Vagina (tissue), 2 donors: ENCODE data around the gene TFF1.

Experiments
- POLR2A ChIP-seq, 2 donors: fragments of 450-650 bp; IDR thresholded peaks; one replicate each; pipeline ENCODE4 v1.6.1; 2017; ENCODE audit warnings: antibody characterized with exemption in 2 of 2, mild to moderate bottlenecking in 2 of 2, moderate library complexity in 2 of 2
- POLR2AphosphoS5 ChIP-seq, 2 donors: sonication (generic); formaldehyde crosslinking; IDR thresholded peaks; one replicate each; pipeline ENCODE4 v1.9.0; 2017; ENCODE audit warnings: antibody characterized with exemption in 2 of 2, mild to moderate bottlenecking in 2 of 2, low read depth in 1 of 2; ENCODE audit not compliant: insufficient read depth in 1 of 2
- TF ChIP-seq, protein P1 (sequence below), 3 experiments: fragments of 450-650 bp in 2 of 3; fragments of 200-600 bp in 1 of 3; sonication (generic) in 1 of 3; IDR thresholded peaks; one replicate each; pipeline ENCODE4 v1.5.1; 2017 to 2019; ENCODE audit warnings: antibody characterized with exemption in 3 of 3, mild to moderate bottlenecking in 2 of 3, moderate library complexity in 2 of 3

DNA sequence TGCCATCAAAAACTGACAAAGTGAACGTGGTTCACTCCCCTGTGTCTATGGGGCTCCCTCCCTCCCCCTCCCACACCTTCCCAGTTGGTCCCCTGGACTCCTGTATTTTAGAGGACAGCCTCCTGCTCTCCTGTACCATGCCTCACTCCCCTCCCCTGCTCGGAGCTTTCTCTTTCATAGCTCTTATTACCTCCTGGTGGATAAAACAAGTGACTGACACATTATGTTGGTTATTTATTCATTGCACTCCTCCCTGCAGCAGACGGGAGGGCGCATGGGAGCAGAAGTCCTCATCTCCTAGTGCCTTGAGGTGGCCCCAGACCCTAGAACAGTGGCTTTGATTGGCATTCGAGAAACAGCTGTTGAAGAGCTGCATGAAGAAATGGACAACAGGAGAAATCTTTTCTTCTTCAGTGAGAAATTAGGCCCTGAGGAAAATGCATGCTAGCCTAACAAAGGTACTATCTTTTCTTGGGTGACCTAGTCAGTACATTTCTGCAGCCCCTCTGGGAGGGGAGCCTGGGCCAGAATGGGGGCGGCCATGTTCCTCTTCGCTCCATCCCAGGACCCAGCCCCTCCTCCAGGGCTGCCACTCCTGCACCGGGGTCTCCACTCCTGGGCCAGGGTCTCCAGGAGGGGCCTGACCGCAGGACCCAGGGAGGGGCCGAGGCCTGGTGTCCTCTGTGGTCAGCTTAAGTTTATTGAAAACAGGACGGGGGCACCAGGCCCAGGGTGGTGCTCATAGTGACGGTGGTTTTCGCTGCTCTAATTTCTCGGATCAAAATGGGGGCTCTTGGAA is 1.2 kb upstream of the TFF1 start:
- TF ChIP-seq POLR2A (IDR thresholded peaks at IDR 0.05), result no peak
- TF ChIP-seq, protein P1, sequence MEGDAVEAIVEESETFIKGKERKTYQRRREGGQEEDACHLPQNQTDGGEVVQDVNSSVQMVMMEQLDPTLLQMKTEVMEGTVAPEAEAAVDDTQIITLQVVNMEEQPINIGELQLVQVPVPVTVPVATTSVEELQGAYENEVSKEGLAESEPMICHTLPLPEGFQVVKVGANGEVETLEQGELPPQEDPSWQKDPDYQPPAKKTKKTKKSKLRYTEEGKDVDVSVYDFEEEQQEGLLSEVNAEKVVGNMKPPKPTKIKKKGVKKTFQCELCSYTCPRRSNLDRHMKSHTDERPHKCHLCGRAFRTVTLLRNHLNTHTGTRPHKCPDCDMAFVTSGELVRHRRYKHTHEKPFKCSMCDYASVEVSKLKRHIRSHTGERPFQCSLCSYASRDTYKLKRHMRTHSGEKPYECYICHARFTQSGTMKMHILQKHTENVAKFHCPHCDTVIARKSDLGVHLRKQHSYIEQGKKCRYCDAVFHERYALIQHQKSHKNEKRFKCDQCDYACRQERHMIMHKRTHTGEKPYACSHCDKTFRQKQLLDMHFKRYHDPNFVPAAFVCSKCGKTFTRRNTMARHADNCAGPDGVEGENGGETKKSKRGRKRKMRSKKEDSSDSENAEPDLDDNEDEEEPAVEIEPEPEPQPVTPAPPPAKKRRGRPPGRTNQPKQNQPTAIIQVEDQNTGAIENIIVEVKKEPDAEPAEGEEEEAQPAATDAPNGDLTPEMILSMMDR (IDR thresholded peaks at IDR 0.05), result no peak
- no peak for TF ChIP-seq POLR2AphosphoS5 (IDR thresholded peaks at IDR 0.05; ENCODE audit: insufficient read depth in 1 of 2, low read depth in 1 of 2)
